Measurements from ENCODE around the gene RHOH. TPM values are rescaled to one million over a fixed set of nuclear protein-coding genes. Genes with fewer than 3 reads are reported as not detected.

RHOH gene
- polyA plus RNA-seq, 3 donors from 2014 or later: 82.0 to 97.6 (median 97.3) TPM

GRCh38 chr4:40254608-40255392 is 58.0 kb downstream of the RHOH start:
- Mint-ChIP-seq H3K4me3 (peak overlapping the region in 1 of 5 donors; percentile 44), H3K9me3 (peaks cover 0 to 2% (median 0%) of the 10 kb centered on the region in 6 donors), H3K27me3 (ENCODE audit: low read depth in 3 of 3) (peaks cover 2 to 4% (median 3%) of the 10 kb centered on the region in 3 donors), H3K27ac (peak overlapping the region in 3 of 6 donors; percentile 15 to 56 (median 31)), H3K36me3 (peaks cover 3% of the 10 kb centered on the region in 3 donors), H3K4me1 (peaks cover 2 to 15% of the 10 kb centered on the region in 2 donors)
- no peak for DNase-seq

GRCh38 chr4:40255393-40256281 is 58.8 kb downstream of the RHOH start:
- peak overlapping the region in 1 of 5 donors; percentile 1 for H3K4me3 Mint-ChIP-seq
- peaks cover 1 to 4% (median 3%) of the 10 kb centered on the region in 3 donors for H3K27me3 Mint-ChIP-seq (ENCODE audit: low read depth in 3 of 3)
- H3K27ac Mint-ChIP-seq: peak overlapping the region in 4 of 6 donors; percentile 7 to 60 (median 44)
- H3K9me3 Mint-ChIP-seq: peaks cover 0 to 2% (median 0%) of the 10 kb centered on the region in 6 donors
- H3K4me1 Mint-ChIP-seq: peaks cover 1 to 15% of the 10 kb centered on the region in 2 donors
- H3K36me3 Mint-ChIP-seq: peaks cover 2% of the 10 kb centered on the region in 3 donors
- no peak for DNase-seq

GRCh38 chr4:40256329-40256728 is 59.5 kb downstream of the RHOH start:
- Mint-ChIP-seq H3K27ac (peak overlapping the region in 2 of 6 donors; percentile 31 to 56), H3K9me3 (peaks cover 0 to 2% (median 0%) of the 10 kb centered on the region in 6 donors), H3K4me1 (peaks cover 1 to 15% of the 10 kb centered on the region in 2 donors), H3K4me3 (no peak overlapping the region), H3K36me3 (no peaks in the 10 kb centered on the region), H3K27me3 (ENCODE audit: low read depth in 3 of 3) (peaks cover 3% of the 10 kb centered on the region in 3 donors)
- DNase-seq: no peak

GRCh38 chr4:40256817-40257216 is 60.0 kb downstream of the RHOH start:
- Mint-ChIP-seq H3K9me3 (no peaks in the 10 kb centered on the region), H3K27me3 (ENCODE audit: low read depth in 3 of 3) (peaks cover 2 to 4% (median 3%) of the 10 kb centered on the region in 3 donors), H3K4me3 (no peak overlapping the region), H3K36me3 (no peaks in the 10 kb centered on the region), H3K4me1 (peaks cover 1 to 15% of the 10 kb centered on the region in 2 donors), H3K27ac (peak overlapping the region in 2 of 6 donors; percentile 13 to 20)
- no peak for DNase-seq

GRCh38 chr4:40258627-40259026 is 61.8 kb downstream of the RHOH start:
- Mint-ChIP-seq H3K9me3 (peaks cover 0 to 1% (median 0%) of the 10 kb centered on the region in 6 donors), H3K27me3 (ENCODE audit: low read depth in 3 of 3) (peaks cover 4 to 8% (median 6%) of the 10 kb centered on the region in 3 donors), H3K4me3 (no peak overlapping the region), H3K36me3 (no peaks in the 10 kb centered on the region), H3K27ac (no peak overlapping the region), H3K4me1 (peaks cover 11 to 26% of the 10 kb centered on the region in 2 donors)
- no peak for DNase-seq

GRCh38 chr4:40261231-40262076 is 64.6 kb downstream of the RHOH start:
- no peak overlapping the region for H3K27ac Mint-ChIP-seq
- DNase-seq: no peak
- peaks cover 6 to 11% (median 8%) of the 10 kb centered on the region in 3 donors for H3K27me3 Mint-ChIP-seq (ENCODE audit: low read depth in 3 of 3)
- peaks cover 38 to 45% of the 10 kb centered on the region in 2 donors for H3K4me1 Mint-ChIP-seq
- no peaks in the 10 kb centered on the region for H3K36me3 Mint-ChIP-seq
- no peak overlapping the region for H3K4me3 Mint-ChIP-seq
- H3K9me3 Mint-ChIP-seq: peaks cover 0 to 1% (median 0%) of the 10 kb centered on the region in 6 donors

- Mint-ChIP-seq H3K27me3 (ENCODE audit: low read depth in 3 of 3) (peaks cover 6 to 9% (median 8%) of the 10 kb centered on the region in 3 donors), H3K4me1 (peaks cover 44 to 47% of the 10 kb centered on the region in 2 donors), H3K9me3 (peaks cover 0 to 1% (median 0%) of the 10 kb centered on the region in 6 donors), H3K4me3 (no peak overlapping the region), H3K27ac (no peak overlapping the region), H3K36me3 (no peaks in the 10 kb centered on the region)
- DNase-seq: no peak
Observed at GRCh38 chr4:40262077-40262528, 65.3 kb downstream of the RHOH start.

- peaks cover 0 to 1% (median 0%) of the 10 kb centered on the region in 6 donors for H3K9me3 Mint-ChIP-seq
- H3K4me3 Mint-ChIP-seq: peak overlapping the region in 4 of 5 donors; percentile 24 to 71 (median 44)
- no peak for DNase-seq
- H3K27me3 Mint-ChIP-seq (ENCODE audit: low read depth in 3 of 3): peaks cover 6 to 9% (median 8%) of the 10 kb centered on the region in 3 donors
- no peaks in the 10 kb centered on the region for H3K36me3 Mint-ChIP-seq
- peak overlapping the region in 2 of 6 donors; percentile 8 to 34 for H3K27ac Mint-ChIP-seq
- peaks cover 48 to 53% of the 10 kb centered on the region in 2 donors for H3K4me1 Mint-ChIP-seq
Observed at GRCh38 chr4:40262861-40263260, 66.0 kb downstream of the RHOH start.

GRCh38 chr4:40264497-40264896 is 67.7 kb downstream of the RHOH start:
- Mint-ChIP-seq H3K9me3 (peaks cover 0 to 1% (median 0%) of the 10 kb centered on the region in 6 donors), H3K36me3 (no peaks in the 10 kb centered on the region), H3K4me3 (peak overlapping the region; percentile 59 to 85 (median 82)), H3K27me3 (ENCODE audit: low read depth in 3 of 3) (peaks cover 4 to 9% (median 8%) of the 10 kb centered on the region in 3 donors), H3K27ac (peak overlapping the region in 5 of 6 donors; percentile 22 to 97 (median 89)), H3K4me1 (peaks cover 48 to 56% of the 10 kb centered on the region in 2 donors)
- no peak for DNase-seq

- DNase-seq: peak; percentile 78 to 86 (median 86)
- Mint-ChIP-seq H3K27ac (peak overlapping the region; percentile 89 to 99 (median 97)), H3K36me3 (no peaks in the 10 kb centered on the region), H3K4me1 (peaks cover 48 to 56% of the 10 kb centered on the region in 2 donors), H3K9me3 (peaks cover 0 to 1% (median 0%) of the 10 kb centered on the region in 6 donors), H3K4me3 (peak overlapping the region; percentile 81 to 85 (median 83)), H3K27me3 (ENCODE audit: low read depth in 3 of 3) (peaks cover 4 to 9% (median 8%) of the 10 kb centered on the region in 3 donors)
Observed at GRCh38 chr4:40264995-40265909, 68.4 kb downstream of the RHOH start.

GRCh38 chr4:40265910-40266274 is 69.1 kb downstream of the RHOH start:
- Mint-ChIP-seq H3K36me3 (no peaks in the 10 kb centered on the region), H3K27me3 (ENCODE audit: low read depth in 3 of 3) (peaks cover 4 to 9% (median 6%) of the 10 kb centered on the region in 3 donors), H3K4me1 (peaks cover 48 to 56% of the 10 kb centered on the region in 2 donors), H3K27ac (peak overlapping the region; percentile 89 to 99 (median 97)), H3K4me3 (peak overlapping the region; percentile 81 to 85 (median 83)), H3K9me3 (peaks cover 0 to 1% (median 0%) of the 10 kb centered on the region in 6 donors)
- DNase-seq: no peak

GRCh38 chr4:40269133-40269532 is 72.3 kb downstream of the RHOH start:
- peaks cover 0 to 6% (median 1%) of the 10 kb centered on the region in 3 donors for H3K27me3 Mint-ChIP-seq (ENCODE audit: low read depth in 3 of 3)
- peaks cover 36 to 40% of the 10 kb centered on the region in 2 donors for H3K4me1 Mint-ChIP-seq
- H3K36me3 Mint-ChIP-seq: no peaks in the 10 kb centered on the region
- no peaks in the 10 kb centered on the region for H3K9me3 Mint-ChIP-seq
- no peak overlapping the region for H3K4me3 Mint-ChIP-seq
- H3K27ac Mint-ChIP-seq: no peak overlapping the region
- no peak for DNase-seq

Measured in immature natural killer cell (primary cell).